ENCODE measurements around the gene PPCS.

PPCS gene

GRCh38 chr1:42456010-42456753 lies at the start of gene PPCS, which contains the start of gene ZMYND12:
TSS of gene PPCS (plus strand) at chr1:42456543. CDS start at chr1:42456566, 23 bp downstream.
TSS of gene ZMYND12 (minus strand) at chr1:42456022. CDS start at chr1:42455997, 25 bp downstream.
- H4K20me1 ChIP-seq (ENCODE audit: insufficient read depth, low read length) = no peaks in the 10 kb centered on the region
- no peaks in the 10 kb centered on the region for H3K9me3 ChIP-seq (ENCODE audit: insufficient read depth, low read length, severe bottlenecking)
- peak; percentile 90 for ATAC-seq (ENCODE audit: insufficient read depth, low read depth)
- H3K36me3 ChIP-seq (ENCODE audit: insufficient read depth, low read length) = peaks cover 23% of the 10 kb centered on the region
- no peaks in the 10 kb centered on the region for H3K27me3 ChIP-seq (ENCODE audit: insufficient read depth, low read length, poor library complexity)
- TF ChIP-seq CTCF (IDR thresholded peaks at IDR 0.05; ENCODE audit: borderline replicate concordance, extremely low read depth, low read length, poor library complexity, severe bottlenecking) = no peak
- TF ChIP-seq EZH2 (IDR thresholded peaks at IDR 0.05; ENCODE audit: borderline replicate concordance, low read depth, low read length, severe bottlenecking) = no peak
- peaks cover 38% of the 10 kb centered on the region for H3K4me1 ChIP-seq (ENCODE audit: insufficient read depth, low read length)
- peak within 1 kb of the TSS; percentile 67 to 91 for H3K4me3 ChIP-seq (ENCODE audit: low read depth in 1 of 2, low read length in 2 of 2)
- peaks cover 15% of the 10 kb centered on the region for H3K79me2 ChIP-seq (ENCODE audit: insufficient read depth, low read length)
- peak within 1 kb of the TSS; percentile 81 for H3K4me2 ChIP-seq (ENCODE audit: insufficient read depth, low read length)
- peak within 1 kb of the TSS; percentile 99 for H2AFZ ChIP-seq (ENCODE audit: low read depth, low read length)
- peak within 1 kb of the TSS; percentile 92 for H3K9ac ChIP-seq (ENCODE audit: low read depth, low read length)
- peak; percentile 86 for DNase-seq
- H3K27ac ChIP-seq (ENCODE audit: low read length) = peak within 1 kb of the TSS; percentile 93

GRCh38 chr1:42414551-42415496 lies 41.5 kb upstream of the PPCS start:
- no peaks in the 10 kb centered on the region for H3K27me3 ChIP-seq (ENCODE audit: insufficient read depth, low read length, poor library complexity)
- no peak overlapping the region for H3K4me3 ChIP-seq (ENCODE audit: low read depth in 1 of 2, low read length in 2 of 2)
- H3K79me2 ChIP-seq (ENCODE audit: insufficient read depth, low read length) = no peaks in the 10 kb centered on the region
- no peaks in the 10 kb centered on the region for H4K20me1 ChIP-seq (ENCODE audit: insufficient read depth, low read length)
- TF ChIP-seq EZH2 (IDR thresholded peaks at IDR 0.05; ENCODE audit: borderline replicate concordance, low read depth, low read length, severe bottlenecking) (no peak), CTCF (IDR thresholded peaks at IDR 0.05; ENCODE audit: borderline replicate concordance, extremely low read depth, low read length, poor library complexity, severe bottlenecking) (no peak)
- peaks cover 26% of the 10 kb centered on the region for H3K36me3 ChIP-seq (ENCODE audit: insufficient read depth, low read length)
- H2AFZ ChIP-seq (ENCODE audit: low read depth, low read length) = no peak overlapping the region
- H3K4me1 ChIP-seq (ENCODE audit: insufficient read depth, low read length) = no peaks in the 10 kb centered on the region
- DNase-seq = no peak
- H3K27ac ChIP-seq (ENCODE audit: low read length) = no peak overlapping the region
- no peak overlapping the region for H3K9ac ChIP-seq (ENCODE audit: low read depth, low read length)
- H3K4me2 ChIP-seq (ENCODE audit: insufficient read depth, low read length) = no peak overlapping the region
- no peak for ATAC-seq (ENCODE audit: insufficient read depth, low read depth)
- H3K9me3 ChIP-seq (ENCODE audit: insufficient read depth, low read length, severe bottlenecking) = no peaks in the 10 kb centered on the region

- H3K9ac ChIP-seq (ENCODE audit: low read depth, low read length) = no peak overlapping the region
- TF ChIP-seq EZH2 (IDR thresholded peaks at IDR 0.05; ENCODE audit: borderline replicate concordance, low read depth, low read length, severe bottlenecking) (no peak), CTCF (IDR thresholded peaks at IDR 0.05; ENCODE audit: borderline replicate concordance, extremely low read depth, low read length, poor library complexity, severe bottlenecking) (no peak)
- H3K36me3 ChIP-seq (ENCODE audit: insufficient read depth, low read length) = peaks cover 16% of the 10 kb centered on the region
- no peak overlapping the region for H3K27ac ChIP-seq (ENCODE audit: low read length)
- H3K4me3 ChIP-seq (ENCODE audit: low read depth in 1 of 2, low read length in 2 of 2) = no peak overlapping the region
- no peaks in the 10 kb centered on the region for H4K20me1 ChIP-seq (ENCODE audit: insufficient read depth, low read length)
- no peak overlapping the region for H3K4me2 ChIP-seq (ENCODE audit: insufficient read depth, low read length)
- H3K4me1 ChIP-seq (ENCODE audit: insufficient read depth, low read length) = no peaks in the 10 kb centered on the region
- H3K9me3 ChIP-seq (ENCODE audit: insufficient read depth, low read length, severe bottlenecking) = no peaks in the 10 kb centered on the region
- ATAC-seq (ENCODE audit: insufficient read depth, low read depth) (no peak), DNase-seq (no peak)
- no peak overlapping the region for H2AFZ ChIP-seq (ENCODE audit: low read depth, low read length)
- H3K79me2 ChIP-seq (ENCODE audit: insufficient read depth, low read length) = no peaks in the 10 kb centered on the region
- H3K27me3 ChIP-seq (ENCODE audit: insufficient read depth, low read length, poor library complexity) = no peaks in the 10 kb centered on the region
Measured at GRCh38 chr1:42417166-42417565, 39.2 kb upstream of the PPCS start.

Data from DND-41 (cell line).